Psoas muscle (tissue), 8 donors: Measurements from ENCODE around the gene ACSL6. TPM values are rescaled to one million over a fixed set of nuclear protein-coding genes. Genes with fewer than 3 reads are reported as not detected.

Experiments used
- ATAC-seq, 4 donors: fragments of 200-7000 bp; cut with Tn5 transposase; one replicate each; pipeline ENCODE4 v1.9.1; 2020; ENCODE audit warnings: moderate library complexity in 3 of 4, mild to moderate bottlenecking in 2 of 4
- DNase-seq, 2 donors: peaks; one replicate each; pipeline ENCODE4 v3.0.0-alpha.2; 2020
- H3K27ac ChIP-seq: fragments of 200-600 bp; one replicate; pipeline ENCODE4 v1.8.0; 2022
- H3K27me3 ChIP-seq, 3 donors: fragments of 200-600 bp in 1 of 3; one replicate each; pipeline versions ENCODE4 v1.6.1 to v1.8.0; 2013 to 2022; ENCODE audit warnings: low read length in 2 of 3, mild to moderate bottlenecking in 2 of 3, moderate library complexity in 1 of 3; ENCODE audit not compliant: insufficient read depth in 3 of 3
- H3K36me3 ChIP-seq, 2 donors: fragments of 200-600 bp in 1 of 2; one replicate each; pipeline versions ENCODE4 v1.6.1 to v1.8.0; 2013 to 2022; ENCODE audit warnings: low read depth in 1 of 2, mild to moderate bottlenecking in 1 of 2, moderate library complexity in 1 of 2; ENCODE audit not compliant: insufficient read depth in 1 of 2
- H3K4me1 ChIP-seq: fragments of 200-600 bp; one replicate; pipeline ENCODE4 v1.8.0; 2022
- H3K4me3 ChIP-seq: fragments of 200-600 bp; one replicate; pipeline ENCODE4 v1.8.0; 2022; ENCODE audit warnings: mild to moderate bottlenecking
- H3K9me3 ChIP-seq: fragments of 200-600 bp; one replicate; pipeline ENCODE4 v1.8.0; 2022
- CTCF ChIP-seq: fragments of 200-600 bp; IDR thresholded peaks from one replicate; pipeline ENCODE4 v1.8.0; 2022; ENCODE audit warnings: antibody characterized with exemption
- WGBS, 3 donors: extraction: QIAGEN DNeasy Blood & Tissue Kit; methylation state at CpG; one replicate each; pipeline versions ENCODE4 v1.1.6 to v1.1.7; 2013; 5-methylcytosine and 5-hydroxymethylcytosine counted together
- intact Hi-C, 2 donors: fragments of 100-400 bp; cut with DNase I; formaldehyde crosslinking; loops; one replicate each; pipeline versions ENCODE4 v1.11.0 to v1.14.2; 2022
- polyA plus RNA-seq, 3 donors: library from polyadenylated mRNA; stranded (reverse); fragments of 200-250 nt; gene quantifications; one replicate each; pipeline ENCODE4 v1.2.3, GENCODE V29; 2013
- total RNA-seq, 4 donors: library from RNA; stranded (reverse); fragmentation: NEBNext Ultra II Directional in 2 of 4; extraction: Animal tissue kit (Norgen Biotek cat#: 25700) in 2 of 4; gene quantifications; one replicate each; pipeline versions ENCODE4 v1.2.1 to v1.2.4, GENCODE V29; 2021 to 2023
- donor health status: healthy with polysubstance abuse.
- donor health status: DM: no; HTN: no; CAD: no; lungs with moderate emphysema.
- donor health status: Bipolar disorder and iron deficiency.
- donor health status: healthy.
- donor health status: DM: yes; HTN: yes; CAD: no.
- donor health status: DM: no; HTN: no; CAD: no.
- donor health status: DM: no; HTN: no; CAD: no.
- donor health status: DM: yes; HTN: yes; CAD: no.

Gene ACSL6
- total and polyA plus RNA-seq, 7 donors = 0.12 to 2.2 (median 0.52) TPM

GRCh38 chr5:132058646-132059042, 47.2 kb upstream of the ACSL6 start:
- WGBS, 3 donors = 84 to 87% (median 87%) methylated on average over 7 of the region's 7 CpGs
- H3K4me3 ChIP-seq = no peak overlapping the region
- intact Hi-C loops = no loop called here
- H3K9me3 ChIP-seq = no peaks in the 10 kb centered on the region
- H3K27ac ChIP-seq = no peak overlapping the region
- ATAC-seq (no peak), DNase-seq (peak in 1 of 2 donors; percentile 6)
- no peaks in the 10 kb centered on the region for H3K36me3 ChIP-seq
- no peaks in the 10 kb centered on the region for H3K4me1 ChIP-seq
- no peak for TF ChIP-seq CTCF
- H3K27me3 ChIP-seq = no peaks in the 10 kb centered on the region

- peak in 1 of 2 donors; percentile 28 for DNase-seq
- Histone ChIP-seq H3K4me1 (no peaks in the 10 kb centered on the region), H3K27ac (no peak overlapping the region), H3K36me3 (no peaks in the 10 kb centered on the region), H3K27me3 (no peaks in the 10 kb centered on the region), H3K9me3 (no peaks in the 10 kb centered on the region), H3K4me3 (no peak overlapping the region)
- 79 to 87% (median 87%) methylated on average over 12 of the region's 12 CpGs for WGBS, 3 donors
- TF ChIP-seq CTCF = no peak
- intact Hi-C loops = no loop called here
- no peak for ATAC-seq
Observed at GRCh38 chr5:132057498-132058255, 46.2 kb upstream of the ACSL6 start.

DNA sequence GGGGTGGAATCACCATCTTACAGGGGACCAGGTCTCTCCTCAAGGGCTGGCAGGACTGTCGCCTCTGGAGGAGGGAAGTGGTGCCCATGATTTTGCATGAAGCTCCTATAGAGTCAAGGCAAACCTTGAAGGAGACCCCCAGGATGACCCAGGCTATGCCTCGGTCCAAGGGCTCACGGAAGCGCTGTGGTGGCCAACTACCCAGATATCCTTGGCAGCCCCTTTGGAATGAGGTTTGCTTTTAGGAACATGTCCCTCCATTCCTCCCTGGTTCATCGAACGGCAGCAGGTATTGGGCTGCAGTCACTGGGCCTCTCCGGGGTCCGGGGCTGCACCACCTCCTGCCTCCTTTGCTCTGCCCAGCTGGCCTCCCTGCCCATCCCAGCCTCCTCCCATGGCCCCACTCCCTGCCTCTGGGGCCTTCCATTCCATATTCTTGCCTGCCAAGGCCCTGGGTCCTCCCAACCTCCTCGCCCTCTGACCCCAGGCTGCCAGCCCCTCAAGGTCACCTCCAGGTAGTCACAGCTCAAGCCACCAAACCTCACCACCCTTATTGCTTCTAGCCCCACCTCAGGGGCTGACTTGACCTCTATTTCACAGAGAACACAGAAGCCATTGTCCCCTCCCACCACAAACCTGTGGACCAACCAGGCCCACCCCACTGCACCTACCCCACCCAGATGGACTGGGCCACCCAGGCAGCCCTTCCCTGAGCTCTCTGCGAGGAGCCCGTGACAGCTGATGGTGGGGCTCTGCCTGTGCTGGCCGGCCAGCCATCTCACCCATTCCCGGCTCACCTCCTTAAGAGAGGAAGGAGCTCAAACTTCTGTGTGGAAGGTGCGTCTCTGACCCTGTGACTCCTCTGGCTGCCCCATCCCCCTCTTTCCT, 45.4 kb upstream of the ACSL6 start:
- DNase-seq (peak in 1 of 2 donors; percentile 39), ATAC-seq (no peak)
- WGBS, 3 donors = 78 to 85% (median 78%) methylated on average over 14 of the region's 14 CpGs
- intact Hi-C loops = no loop called here
- Histone ChIP-seq H3K36me3 (no peaks in the 10 kb centered on the region), H3K27ac (no peak overlapping the region), H3K9me3 (no peaks in the 10 kb centered on the region), H3K4me3 (no peak overlapping the region), H3K4me1 (no peaks in the 10 kb centered on the region), H3K27me3 (no peaks in the 10 kb centered on the region)
- TF ChIP-seq CTCF = no peak

GRCh38 chr5:132055808-132056609, 44.6 kb upstream of the ACSL6 start:
- WGBS, 3 donors = 79 to 82% (median 81%) methylated on average over 12 of the region's 12 CpGs
- DNase-seq = peak in 1 of 2 donors; percentile 50
- no peak for ATAC-seq

More at GRCh38 chr5:132055808-132056609, 44.6 kb upstream of the ACSL6 start:
- TF ChIP-seq CTCF = no peak
- Histone ChIP-seq H3K27ac (no peak overlapping the region), H3K9me3 (no peaks in the 10 kb centered on the region), H3K36me3 (no peaks in the 10 kb centered on the region), H3K4me3 (no peak overlapping the region), H3K4me1 (no peaks in the 10 kb centered on the region), H3K27me3 (peaks cover 0 to 3% (median 0%) of the 10 kb centered on the region in 3 donors)
- intact Hi-C loops = no loop called here
